Astrocyte (in vitro differentiated cells and primary cell): Measurements from ENCODE around the gene SPIRE2. TPM values are rescaled to one million over a fixed set of nuclear protein-coding genes. Genes with fewer than 3 reads are reported as not detected.

Experiments used
- DNase-seq: peaks from one replicate; pipeline ENCODE4 v3.0.0-alpha.2; 2010; ENCODE audit warnings: low read depth
- FAIRE-seq: peaks from 2 replicates; lab custom pipeline; 2011; peaks lifted over from hg19 to GRCh38; lab: Jason Lieb, UNC
- H2AFZ ChIP-seq: 2 replicates; pipeline ENCODE4 v1.6.0; 2012; ENCODE audit warnings: low read depth, low read length, inconsistent platforms
- H3K27ac ChIP-seq: 2 replicates; pipeline ENCODE4 v1.5.1; 2011; ENCODE audit warnings: low read depth, low read length, inconsistent platforms
- H3K27me3 ChIP-seq: 2 replicates; pipeline ENCODE4 v1.6.0; 2011; ENCODE audit warnings: low read length, inconsistent platforms; ENCODE audit not compliant: insufficient read depth
- H3K36me3 ChIP-seq: 2 replicates; pipeline ENCODE4 v1.5.1; 2011; ENCODE audit warnings: low read length, inconsistent platforms; ENCODE audit not compliant: insufficient read depth
- H3K4me1 ChIP-seq: 2 replicates; pipeline ENCODE4 v1.5.1; 2011; ENCODE audit warnings: low read length, inconsistent platforms; ENCODE audit not compliant: insufficient read depth
- H3K4me2 ChIP-seq: 2 replicates; pipeline ENCODE4 v1.6.0; 2012; ENCODE audit warnings: low read length, inconsistent platforms
- H3K4me3 ChIP-seq: 2 replicates; pipeline ENCODE4 v1.5.1; 2011; ENCODE audit warnings: low read depth, mild to moderate bottlenecking, low read length, inconsistent platforms; ENCODE audit not compliant: insufficient read depth
- H3K79me2 ChIP-seq: 2 replicates; pipeline ENCODE4 v1.6.0; 2012; ENCODE audit warnings: mild to moderate bottlenecking, low read length, inconsistent platforms; ENCODE audit not compliant: insufficient read depth
- H3K9ac ChIP-seq: 2 replicates; pipeline ENCODE4 v1.6.0; 2012; ENCODE audit warnings: mild to moderate bottlenecking, low read length, inconsistent platforms
- H3K9me3 ChIP-seq: 2 replicates; pipeline ENCODE4 v1.5.1; 2012; ENCODE audit warnings: low read depth, mild to moderate bottlenecking, low read length, inconsistent platforms; ENCODE audit not compliant: insufficient read depth
- H4K20me1 ChIP-seq: 2 replicates; pipeline ENCODE4 v1.6.0; 2012; ENCODE audit warnings: low read length, inconsistent platforms; ENCODE audit not compliant: insufficient read depth
- H3K27ac Mint-ChIP-seq: one replicate; pipeline ENCODE4 v1.8.0; 2021; ENCODE audit warnings: mild to moderate bottlenecking, mixed read lengths; ENCODE audit not compliant: unreplicated experiment
- H3K27me3 Mint-ChIP-seq: one replicate; pipeline ENCODE4 v1.8.0; 2021; ENCODE audit warnings: low read depth, mixed read lengths; ENCODE audit not compliant: unreplicated experiment
- H3K36me3 Mint-ChIP-seq: one replicate; pipeline ENCODE4 v1.8.0; 2021; ENCODE audit warnings: low read depth, mixed read lengths; ENCODE audit not compliant: unreplicated experiment
- H3K4me1 Mint-ChIP-seq: one replicate; pipeline ENCODE4 v1.8.0; 2021; ENCODE audit warnings: low read depth, mixed read lengths; ENCODE audit not compliant: unreplicated experiment
- H3K4me3 Mint-ChIP-seq: one replicate; pipeline ENCODE4 v1.8.0; 2021; ENCODE audit warnings: mild to moderate bottlenecking, moderate library complexity, mixed read lengths; ENCODE audit not compliant: unreplicated experiment
- H3K9me3 Mint-ChIP-seq: one replicate; pipeline ENCODE4 v1.8.0; 2021; ENCODE audit warnings: mild to moderate bottlenecking, mixed read lengths; ENCODE audit not compliant: unreplicated experiment
- CTCF ChIP-seq: IDR thresholded peaks from 2 replicates; pipeline ENCODE4 v1.5.1; 2011; ENCODE audit warnings: low read depth, mild to moderate bottlenecking, inconsistent platforms, low read length, moderate library complexity; ENCODE audit not compliant: insufficient read depth
- EZH2 ChIP-seq: IDR thresholded peaks from 2 replicates; pipeline ENCODE4 v1.6.1; 2012; ENCODE audit warnings: mild to moderate bottlenecking, low read length, inconsistent platforms; ENCODE audit not compliant: insufficient read depth
- total RNA-seq: library from RNA; stranded (reverse); gene quantifications from 2 replicates; pipeline ENCODE4 v1.2.1, GENCODE V29; 2021

Gene SPIRE2
- total RNA-seq, 1 donor from 2014 or later: 3.2 TPM

GRCh38 chr16:89795676-89796075 is 32.6 kb upstream of the SPIRE2 start:
- no peaks in the 10 kb centered on the region for H3K9me3 Mint-ChIP-seq
- peaks cover 11% of the 10 kb centered on the region for H3K36me3 ChIP-seq
- peaks cover 14% of the 10 kb centered on the region for H3K36me3 Mint-ChIP-seq
- FAIRE-seq (no peak), DNase-seq (no peak)
- peaks cover 2% of the 10 kb centered on the region for H3K27me3 Mint-ChIP-seq
- no peak overlapping the region for H3K27ac Mint-ChIP-seq
- no peaks in the 10 kb centered on the region for H3K27me3 ChIP-seq
- TF ChIP-seq CTCF (no peak), EZH2 (no peak)
- no peaks in the 10 kb centered on the region for H3K79me2 ChIP-seq
- H3K9ac ChIP-seq: no peak overlapping the region
- no peak overlapping the region for H3K27ac ChIP-seq
- H4K20me1 ChIP-seq: no peaks in the 10 kb centered on the region
- H3K4me1 Mint-ChIP-seq: no peaks in the 10 kb centered on the region
- H3K4me1 ChIP-seq: no peaks in the 10 kb centered on the region
- H3K4me3 ChIP-seq: no peak overlapping the region
- H3K9me3 ChIP-seq: no peaks in the 10 kb centered on the region
- H3K4me2 ChIP-seq: no peak overlapping the region
- H3K4me3 Mint-ChIP-seq: no peak overlapping the region
- no peak overlapping the region for H2AFZ ChIP-seq

GRCh38 chr16:89796104-89796503 is 32.2 kb upstream of the SPIRE2 start:
- no peak overlapping the region for H3K4me2 ChIP-seq
- H4K20me1 ChIP-seq: no peaks in the 10 kb centered on the region
- no peak overlapping the region for H3K27ac ChIP-seq
- H3K4me3 ChIP-seq: no peak overlapping the region
- peaks cover 11% of the 10 kb centered on the region for H3K36me3 ChIP-seq
- H3K36me3 Mint-ChIP-seq: peaks cover 14% of the 10 kb centered on the region
- no peak overlapping the region for H3K9ac ChIP-seq
- H3K4me1 Mint-ChIP-seq: no peaks in the 10 kb centered on the region
- FAIRE-seq (no peak), DNase-seq (no peak)
- H3K27me3 ChIP-seq: no peaks in the 10 kb centered on the region
- no peaks in the 10 kb centered on the region for H3K79me2 ChIP-seq
- H3K27ac Mint-ChIP-seq: no peak overlapping the region
- H3K27me3 Mint-ChIP-seq: peaks cover 2% of the 10 kb centered on the region
- H3K4me1 ChIP-seq: no peaks in the 10 kb centered on the region
- TF ChIP-seq CTCF (no peak), EZH2 (no peak)
- no peaks in the 10 kb centered on the region for H3K9me3 Mint-ChIP-seq
- H3K4me3 Mint-ChIP-seq: no peak overlapping the region
- H3K9me3 ChIP-seq: no peaks in the 10 kb centered on the region
- H2AFZ ChIP-seq: no peak overlapping the region

GRCh38 chr16:89798126-89798525 is 30.1 kb upstream of the SPIRE2 start:
- no peak for DNase-seq
- no peak for FAIRE-seq
- Histone ChIP-seq H3K4me2 (no peak overlapping the region), H3K27ac (no peak overlapping the region), H3K4me1 (no peaks in the 10 kb centered on the region), H4K20me1 (no peaks in the 10 kb centered on the region), H2AFZ (no peak overlapping the region), H3K27me3 (no peaks in the 10 kb centered on the region), H3K36me3 (peaks cover 11% of the 10 kb centered on the region), H3K9me3 (no peaks in the 10 kb centered on the region), H3K4me3 (no peak overlapping the region), H3K9ac (no peak overlapping the region), H3K79me2 (no peaks in the 10 kb centered on the region)
- TF ChIP-seq CTCF: no peak
- no peak for TF ChIP-seq EZH2
- Mint-ChIP-seq H3K4me3 (no peak overlapping the region), H3K9me3 (no peaks in the 10 kb centered on the region), H3K36me3 (peaks cover 14% of the 10 kb centered on the region), H3K27me3 (peaks cover 2% of the 10 kb centered on the region), H3K4me1 (no peaks in the 10 kb centered on the region), H3K27ac (no peak overlapping the region)
